Gastrocnemius medialis (tissue), 4 donors: ENCODE measurements around the gene DUSP8. TPM values are rescaled to one million over a fixed set of nuclear protein-coding genes. Genes with fewer than 3 reads are reported as not detected.
A peak's percentile ranks its signal among the peaks of the same experiment; 100 is the strongest.

ENCODE experiments used
- ATAC-seq, 2 donors: fragments of 150-250 bp; one replicate each; pipeline ENCODE4 v1.9.1; 2016
- DNase-seq, 2 donors: peaks; one replicate each; pipeline ENCODE4 v3.0.0-alpha.2; 2019
- H3K27ac ChIP-seq, 4 donors: fragments of 200-600 bp; sonication (generic); 1 replicate in 1 of 4; 2 replicates in 3 of 4; pipeline ENCODE4 v1.5.1; 2016 to 2018; ENCODE audit warnings: mild to moderate bottlenecking in 2 of 4, moderate library complexity in 1 of 4
- H3K27me3 ChIP-seq, 3 donors: fragments of 200-600 bp; sonication (generic) in 2 of 3; 1 replicate in 1 of 3; 2 replicates in 2 of 3; pipeline versions ENCODE4 v1.5.1 to v1.6.0; 2016 to 2019; ENCODE audit warnings: mild to moderate bottlenecking in 1 of 3, moderate library complexity in 1 of 3
- H3K36me3 ChIP-seq, 2 donors: fragments of 200-600 bp; sonication (generic) in 1 of 2; one replicate each; pipeline ENCODE4 v1.5.1; 2017 to 2018
- H3K4me1 ChIP-seq, 2 donors: fragments of 200-600 bp; sonication (generic) in 1 of 2; one replicate each; pipeline ENCODE4 v1.5.1; 2016 to 2017; ENCODE audit warnings: mild to moderate bottlenecking in 2 of 2
- H3K4me3 ChIP-seq, 4 donors: fragments of 200-600 bp; sonication (generic) in 3 of 4; 1 replicate in 1 of 4; 2 replicates in 3 of 4; pipeline ENCODE4 v1.5.1; 2016 to 2019; ENCODE audit warnings: mild to moderate bottlenecking in 2 of 4
- H3K9me3 ChIP-seq, 3 donors: fragments of 200-600 bp; sonication (generic) in 2 of 3; 1 replicate in 1 of 3; 2 replicates in 2 of 3; pipeline ENCODE4 v1.5.1; 2016 to 2019
- CTCF ChIP-seq, 5 experiments: fragments of 450-650 bp in 3 of 5; fragments of 200-600 bp in 2 of 5; sonication (generic) in 2 of 5; IDR thresholded peaks in 4 of 5; conservative IDR thresholded peaks in 1 of 5; 1 replicate in 4 of 5; 2 replicates in 1 of 5; pipeline ENCODE4 v1.5.1; 2016 to 2019; ENCODE audit warnings: antibody characterized with exemption in 5 of 5, mild to moderate bottlenecking in 3 of 5, moderate library complexity in 3 of 5
- POLR2A ChIP-seq, 2 donors: fragments of 450-650 bp; IDR thresholded peaks; one replicate each; pipeline ENCODE4 v1.6.1; 2017; ENCODE audit warnings: antibody characterized with exemption in 2 of 2, mild to moderate bottlenecking in 2 of 2, moderate library complexity in 2 of 2
- in situ Hi-C, 4 donors: fragments of 200-750 bp; cut with MboI; loops; one replicate each; pipeline versions ENCODE4 v1.15.0 to v1.8.0; 2017; ENCODE audit warnings: low sequenced_read_pairs in 4 of 4
- intact Hi-C: fragments of 100-400 bp; cut with DNase I; formaldehyde crosslinking; loops from one replicate; pipeline ENCODE4 v1.15.1; 2023; ENCODE audit warnings: low total_unique reads
- total RNA-seq, 4 donors: library from RNA; depleted of rRNA; stranded (reverse); fragments of >200 nt; gene quantifications; one replicate each; pipeline versions ENCODE4 v1.1.0 to v1.2.3, GENCODE V29; 2016

DUSP8 gene
- total RNA-seq, 4 donors from 2014 or later: 2.6 to 25.9 (median 6.3) TPM

GRCh38 chr11:1562469-1563148 lies 9.5 kb downstream of the DUSP8 start:
- DNase-seq: no peak
- no peak overlapping the region for H3K27ac ChIP-seq
- intact Hi-C loops: no loop called here

DNA sequence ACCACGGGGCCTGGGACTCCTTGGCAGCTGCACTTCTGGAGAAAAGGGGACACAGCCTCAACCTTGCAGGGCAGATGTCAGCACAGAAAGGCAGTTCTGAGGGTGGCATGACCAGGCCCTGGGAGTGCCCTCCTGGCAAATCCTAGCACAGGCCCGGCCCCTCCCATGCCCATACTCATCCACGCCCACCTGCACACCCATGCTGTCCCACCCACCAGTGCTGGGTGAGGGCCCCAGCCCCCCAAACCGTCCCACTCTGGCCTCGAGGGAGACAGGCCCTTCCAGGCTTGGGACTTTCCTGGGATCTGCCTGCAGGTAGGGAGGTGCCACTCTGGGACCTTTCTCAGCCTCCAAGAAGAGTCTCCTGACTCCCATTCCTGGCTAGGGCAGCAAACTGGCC lies 10.1 kb downstream of the DUSP8 start:
- peak overlapping the region in 2 of 4 donors; percentile 94 to 95 for H3K27ac ChIP-seq
- no peak overlapping the region for H3K4me3 ChIP-seq
- intact Hi-C loops (no loop called here), in situ Hi-C loops (no loop called here)
- no peak for ATAC-seq
- TF ChIP-seq CTCF (IDR thresholded peaks at IDR 0.05 in 4 of 5, conservative IDR thresholded peaks at IDR 0.05 in 1 of 5): no peak
- TF ChIP-seq POLR2A (IDR thresholded peaks at IDR 0.05): no peak
- no peaks in the 10 kb centered on the region for H3K36me3 ChIP-seq
- no peak for DNase-seq
- peaks cover 21 to 65% of the 10 kb centered on the region in 2 donors for H3K4me1 ChIP-seq
- no peaks in the 10 kb centered on the region for H3K9me3 ChIP-seq
- H3K27me3 ChIP-seq: no peaks in the 10 kb centered on the region

More at GRCh38 chr11:1562469-1563148, 9.5 kb downstream of the DUSP8 start:
- Histone ChIP-seq H3K4me3 (no peak overlapping the region), H3K27me3 (no peaks in the 10 kb centered on the region), H3K36me3 (no peaks in the 10 kb centered on the region), H3K4me1 (peaks cover 21 to 71% of the 10 kb centered on the region in 2 donors), H3K9me3 (no peaks in the 10 kb centered on the region)
- in situ Hi-C loops: no loop called here
- ATAC-seq: no peak
- no peak for TF ChIP-seq POLR2A (IDR thresholded peaks at IDR 0.05)
- TF ChIP-seq CTCF (IDR thresholded peaks at IDR 0.05 in 4 of 5, conservative IDR thresholded peaks at IDR 0.05 in 1 of 5): no peak

GRCh38 chr11:1561266-1561665 lies 10.8 kb downstream of the DUSP8 start:
- Histone ChIP-seq H3K4me1 (peaks cover 21 to 58% of the 10 kb centered on the region in 2 donors), H3K36me3 (no peaks in the 10 kb centered on the region), H3K27me3 (no peaks in the 10 kb centered on the region), H3K4me3 (no peak overlapping the region), H3K27ac (peak overlapping the region in 3 of 4 donors; percentile 87 to 95 (median 94)), H3K9me3 (no peaks in the 10 kb centered on the region)
- intact Hi-C loops: no loop called here
- DNase-seq (no peak), ATAC-seq (no peak)
- in situ Hi-C loops: no loop called here
- TF ChIP-seq POLR2A (IDR thresholded peaks at IDR 0.05): no peak
- TF ChIP-seq CTCF (IDR thresholded peaks at IDR 0.05 in 4 of 5, conservative IDR thresholded peaks at IDR 0.05 in 1 of 5): no peak

DNA sequence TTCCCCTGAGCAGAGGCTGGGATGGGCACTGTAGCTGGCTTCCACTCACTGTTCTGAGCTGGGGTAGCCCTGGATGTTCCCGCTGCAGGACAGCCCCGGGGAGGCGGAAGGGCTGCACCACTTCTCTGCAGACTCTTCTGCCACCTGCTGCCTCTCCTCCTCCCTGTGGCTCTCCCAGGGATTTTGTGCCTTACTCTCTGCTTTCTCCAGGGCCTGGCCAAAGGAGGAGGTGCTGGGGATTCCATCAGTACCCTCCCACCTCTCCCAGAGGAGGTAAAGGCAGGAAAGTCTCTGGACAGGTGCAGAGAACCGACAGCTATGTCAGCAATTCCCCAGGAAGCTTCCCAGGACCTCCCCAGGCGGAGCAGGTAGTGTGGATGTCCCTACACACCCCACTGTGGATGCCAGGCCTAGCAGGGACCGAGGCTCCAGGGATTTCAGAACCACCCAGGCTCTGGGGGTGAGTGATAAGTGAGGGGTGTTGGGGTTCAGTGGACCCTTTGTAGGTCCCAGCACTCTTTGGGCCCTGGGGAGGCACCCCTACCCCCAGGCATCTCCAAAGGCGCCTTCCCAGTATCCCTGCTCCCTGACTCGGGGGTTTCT lies 11.3 kb downstream of the DUSP8 start:
- DNase-seq (no peak), ATAC-seq (no peak)
- no peaks in the 10 kb centered on the region for H3K9me3 ChIP-seq
- H3K36me3 ChIP-seq: no peaks in the 10 kb centered on the region
- intact Hi-C loops: no loop called here
- peaks cover 21 to 53% of the 10 kb centered on the region in 2 donors for H3K4me1 ChIP-seq
- TF ChIP-seq CTCF (IDR thresholded peaks at IDR 0.05 in 4 of 5, conservative IDR thresholded peaks at IDR 0.05 in 1 of 5): peak in 1 of 5 experiments; percentile 22
- no peak for TF ChIP-seq POLR2A (IDR thresholded peaks at IDR 0.05)
- peak overlapping the region; percentile 87 to 95 (median 92) for H3K27ac ChIP-seq
- H3K27me3 ChIP-seq: no peaks in the 10 kb centered on the region
- no peak overlapping the region for H3K4me3 ChIP-seq
- in situ Hi-C loops: no loop called here
